Parathyroid adenoma (tissue), 2 donors: ENCODE results near the gene DYSF.

Experiments used
- H2AFZ ChIP-seq: fragments of 300-600 bp; sonication (generic); one replicate; pipeline ENCODE4 v1.7.0; 2017; ENCODE audit warnings: antibody characterized with exemption, mild to moderate bottlenecking
- H3K27ac ChIP-seq: fragments of 300-600 bp; sonication (generic); one replicate; pipeline ENCODE4 v1.7.0; 2017
- H3K27me3 ChIP-seq: fragments of 300-600 bp; sonication (generic); one replicate; pipeline ENCODE4 v1.7.0; 2017; ENCODE audit warnings: low read length; ENCODE audit not compliant: control insufficient read depth, insufficient read depth
- H3K36me3 ChIP-seq: fragments of 300-600 bp; sonication (generic); one replicate; pipeline ENCODE4 v1.7.0; 2017; ENCODE audit warnings: low read length; ENCODE audit not compliant: control insufficient read depth, insufficient read depth
- H3K4me1 ChIP-seq: fragments of 300-600 bp; sonication (generic); one replicate; pipeline ENCODE4 v1.7.0; 2017; ENCODE audit warnings: control low read depth
- H3K4me2 ChIP-seq: fragments of 300-600 bp; sonication (generic); one replicate; pipeline ENCODE4 v1.7.0; 2017; ENCODE audit warnings: low read length
- H3K4me3 ChIP-seq: fragments of 300-600 bp; sonication (generic); one replicate; pipeline ENCODE4 v1.7.0; 2017; ENCODE audit warnings: low read depth, low read length
- H3K79me2 ChIP-seq: fragments of 300-600 bp; sonication (generic); one replicate; pipeline ENCODE4 v1.7.0; 2017; ENCODE audit warnings: control low read depth
- H3K9ac ChIP-seq: fragments of 300-600 bp; sonication (generic); one replicate; pipeline ENCODE4 v1.7.0; 2017; ENCODE audit warnings: mild to moderate bottlenecking
- H3K9me3 ChIP-seq: fragments of 300-600 bp; sonication (generic); one replicate; pipeline ENCODE4 v1.7.0; 2017; ENCODE audit warnings: low read length; ENCODE audit not compliant: control insufficient read depth
- CTCF ChIP-seq: fragments of 300-600 bp; sonication (generic); IDR thresholded peaks from one replicate; pipeline ENCODE4 v1.7.0; 2017; ENCODE audit warnings: antibody characterized with exemption, mild to moderate bottlenecking
- donor health status: primary hyperparathyroidism.

DYSF gene

GRCh38 chr2:71665168-71666093 is 212.1 kb downstream of the DYSF start:
- TF ChIP-seq CTCF = no peak
- Histone ChIP-seq H3K9ac (no peak overlapping the region), H3K4me1 (no peaks in the 10 kb centered on the region), H3K36me3 (no peaks in the 10 kb centered on the region), H3K27me3 (no peaks in the 10 kb centered on the region), H3K79me2 (no peaks in the 10 kb centered on the region), H3K4me2 (no peak overlapping the region), H2AFZ (no peak overlapping the region), H3K4me3 (no peak overlapping the region), H3K27ac (no peak overlapping the region), H3K9me3 (no peaks in the 10 kb centered on the region)

GRCh38 chr2:71666094-71666474 is 212.7 kb downstream of the DYSF start:
- no peaks in the 10 kb centered on the region for H3K27me3 ChIP-seq
- H3K4me1 ChIP-seq = no peaks in the 10 kb centered on the region
- no peak overlapping the region for H3K4me3 ChIP-seq
- no peak overlapping the region for H3K27ac ChIP-seq
- no peaks in the 10 kb centered on the region for H3K36me3 ChIP-seq
- no peak overlapping the region for H3K9ac ChIP-seq
- H2AFZ ChIP-seq = no peak overlapping the region
- no peak for TF ChIP-seq CTCF
- no peaks in the 10 kb centered on the region for H3K79me2 ChIP-seq
- no peak overlapping the region for H3K4me2 ChIP-seq
- no peaks in the 10 kb centered on the region for H3K9me3 ChIP-seq

GRCh38 chr2:71667256-71668182 is 214.2 kb downstream of the DYSF start:
- no peaks in the 10 kb centered on the region for H3K27me3 ChIP-seq
- no peak overlapping the region for H3K9ac ChIP-seq
- H3K4me1 ChIP-seq = no peaks in the 10 kb centered on the region
- H3K79me2 ChIP-seq = no peaks in the 10 kb centered on the region
- no peak overlapping the region for H2AFZ ChIP-seq
- H3K36me3 ChIP-seq = no peaks in the 10 kb centered on the region
- no peak overlapping the region for H3K27ac ChIP-seq
- H3K4me3 ChIP-seq = no peak overlapping the region
- no peaks in the 10 kb centered on the region for H3K9me3 ChIP-seq
- TF ChIP-seq CTCF = no peak
- H3K4me2 ChIP-seq = no peak overlapping the region

- H3K4me3 ChIP-seq = no peak overlapping the region
- H3K9ac ChIP-seq = no peak overlapping the region
- no peak overlapping the region for H3K27ac ChIP-seq
- no peak for TF ChIP-seq CTCF
- no peaks in the 10 kb centered on the region for H3K79me2 ChIP-seq
- no peaks in the 10 kb centered on the region for H3K36me3 ChIP-seq
- H2AFZ ChIP-seq = no peak overlapping the region
- no peaks in the 10 kb centered on the region for H3K9me3 ChIP-seq
- no peak overlapping the region for H3K4me2 ChIP-seq
- no peaks in the 10 kb centered on the region for H3K27me3 ChIP-seq
- H3K4me1 ChIP-seq = no peaks in the 10 kb centered on the region
Measured at GRCh38 chr2:71668326-71669057, 215.1 kb downstream of the DYSF start.
